ENCODE data around the gene ERBB2.
"Not testable (repeated sequence)": the region's sequence is repeated elsewhere in the genome, so short reads cannot be mapped to it uniquely, and the experiment has no call there.

The ERBB2 gene

DNA sequence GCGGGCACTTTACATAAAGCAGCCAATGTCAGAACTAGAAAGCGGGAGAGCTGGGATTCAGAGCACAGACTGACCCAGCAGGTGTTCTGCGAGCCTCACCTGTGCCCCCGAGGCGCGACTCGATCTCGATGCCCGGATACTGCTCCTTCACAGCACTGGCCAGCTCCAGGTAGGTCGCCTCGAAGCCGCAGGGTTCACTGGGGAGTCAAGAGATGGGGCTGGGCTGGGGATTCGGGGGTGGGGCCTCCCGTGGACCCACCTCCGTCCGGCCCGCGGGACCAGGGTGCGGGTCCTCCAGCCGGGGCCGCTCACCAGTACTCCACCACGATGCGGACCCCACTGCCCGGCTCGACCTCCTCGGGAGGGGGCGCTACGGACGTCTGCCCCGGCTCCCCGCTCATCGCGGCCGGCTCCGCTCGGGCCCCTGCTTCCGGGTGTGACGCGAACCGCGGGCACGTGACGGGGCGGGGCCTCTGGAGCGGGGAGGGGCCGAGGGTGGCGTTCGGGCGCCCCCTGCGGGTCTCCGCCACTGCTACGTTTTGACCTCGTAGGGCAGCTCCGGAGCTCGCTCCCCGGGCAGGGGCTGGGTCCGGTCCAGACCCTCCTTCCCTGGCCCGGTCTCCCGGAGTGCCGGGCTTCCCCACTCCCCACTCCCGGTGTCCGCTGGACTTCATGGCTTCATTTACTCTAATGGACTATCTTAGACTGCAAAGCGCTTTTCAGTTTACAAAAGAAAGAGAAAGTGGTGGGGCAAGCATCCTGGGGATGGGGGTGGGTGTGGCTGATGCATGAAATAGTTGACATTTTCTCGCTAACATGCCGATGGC is 30.4 kb downstream of the ERBB2 start, which contains the start of gene MIEN1:
Gene MIEN1 (minus strand): TSS at position 438 of the 827 bp plus-strand sequence. CDS start 37 bp downstream, at position 401.
- peak; percentile 57 to 66 for DNase-seq

DNA sequence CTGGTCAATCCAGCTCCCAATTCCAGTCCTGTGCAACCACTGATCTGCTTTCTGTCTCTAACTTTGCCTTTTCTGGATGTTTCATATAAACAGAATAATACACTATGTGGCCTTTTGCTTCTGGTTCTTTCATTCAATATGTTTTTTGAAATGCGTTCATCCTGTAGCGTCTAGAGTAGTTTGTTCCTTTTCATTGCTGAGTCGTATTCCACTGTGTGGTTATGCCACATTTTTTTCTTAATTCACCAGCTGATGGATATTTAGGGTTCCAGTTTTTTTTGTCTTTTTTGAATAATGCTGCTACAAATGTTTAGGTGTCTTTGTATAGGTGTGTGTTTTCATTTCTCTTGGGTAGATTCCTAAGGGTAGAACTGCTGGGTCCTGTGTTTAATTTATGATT is 32.7 kb downstream of the ERBB2 start:
- no peak for DNase-seq

DNA sequence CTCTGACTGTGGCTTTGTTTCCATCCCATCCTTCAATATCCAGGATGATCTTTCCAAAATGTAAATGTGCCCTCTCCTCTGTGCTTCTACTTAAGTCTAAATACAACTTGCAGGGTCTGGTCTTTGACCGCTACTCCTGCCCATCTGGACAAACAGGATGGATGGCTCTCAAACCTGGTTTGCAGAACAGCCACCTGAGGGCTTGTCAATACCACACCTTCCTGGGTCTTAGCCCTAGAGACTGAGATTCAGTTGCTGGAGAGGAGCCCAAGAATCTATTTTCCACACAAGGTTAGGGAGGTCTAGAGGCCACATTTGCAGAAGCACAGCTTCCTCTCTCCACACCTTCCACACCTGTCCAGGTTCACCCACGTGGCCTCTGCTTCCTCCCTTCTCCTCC is 36.0 kb downstream of the ERBB2 start:
- no peak for DNase-seq

DNA sequence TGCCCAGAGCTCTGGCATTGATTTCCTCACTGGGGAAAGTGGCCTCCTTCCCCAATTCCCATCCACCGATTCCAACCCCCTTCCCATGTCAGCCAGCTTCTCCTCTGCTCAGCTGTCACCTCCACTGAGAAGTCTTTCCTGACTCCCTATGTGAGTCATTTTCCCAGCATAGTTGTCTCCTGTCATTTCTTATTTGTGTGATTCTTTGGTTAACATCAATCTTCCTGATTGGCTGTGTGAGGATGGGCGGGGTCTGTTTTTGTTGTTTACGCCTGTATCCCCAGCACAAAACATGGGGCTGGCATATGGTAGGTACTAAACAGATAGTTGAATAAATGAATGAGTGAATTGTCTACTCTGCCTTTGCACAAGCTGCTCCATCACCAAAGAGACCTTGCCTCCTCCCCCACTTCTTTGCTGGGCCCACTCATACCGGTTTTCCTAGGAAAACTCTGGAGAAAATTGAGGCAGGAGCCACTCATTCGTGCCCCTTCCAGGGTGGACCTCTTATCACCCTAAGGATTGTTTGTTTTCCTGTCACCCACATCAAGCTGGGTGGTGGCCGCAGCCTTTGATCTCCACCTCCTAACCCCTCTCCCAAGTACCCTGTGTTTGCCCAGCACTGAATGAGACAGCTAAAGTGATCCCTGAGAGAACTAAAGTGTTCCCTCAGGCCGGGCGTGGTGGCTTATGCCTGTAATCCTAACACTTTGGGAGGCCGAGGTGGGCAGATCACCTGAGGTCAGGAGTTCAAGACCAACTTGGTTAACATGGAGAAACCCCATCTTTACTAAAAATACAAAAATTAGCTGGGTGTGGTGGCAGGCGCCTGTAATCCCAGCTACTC is 36.7 kb downstream of the ERBB2 start:
- DNase-seq = no peak

DNA sequence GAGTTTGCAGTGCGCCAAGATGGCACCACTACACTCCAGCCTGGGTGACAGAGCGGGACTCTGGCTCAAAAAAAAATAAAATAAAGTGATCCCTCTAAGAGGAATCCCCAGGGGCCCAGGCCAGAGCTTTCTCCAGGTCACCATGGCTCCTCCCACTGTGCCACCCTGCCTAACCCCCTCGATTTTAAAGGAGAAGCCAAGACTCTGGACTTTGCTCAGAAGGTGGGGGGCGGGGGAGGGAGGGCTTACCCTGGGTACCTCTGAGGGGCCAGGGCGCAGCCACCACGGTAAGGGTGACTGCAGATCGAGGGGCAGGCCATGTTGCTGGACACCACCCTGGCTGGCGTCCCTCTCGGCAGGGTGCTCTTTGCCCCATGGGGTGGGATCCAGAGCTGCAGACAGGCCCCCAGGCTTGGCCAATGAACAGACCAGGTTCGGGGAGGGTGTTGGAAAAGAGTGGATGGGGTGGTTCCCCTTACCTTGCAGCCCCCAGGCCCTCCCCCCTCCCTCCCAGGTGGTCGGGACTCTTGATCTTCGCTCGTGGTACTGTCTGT is 37.4 kb downstream of the ERBB2 start:
- DNase-seq = no peak

DNA sequence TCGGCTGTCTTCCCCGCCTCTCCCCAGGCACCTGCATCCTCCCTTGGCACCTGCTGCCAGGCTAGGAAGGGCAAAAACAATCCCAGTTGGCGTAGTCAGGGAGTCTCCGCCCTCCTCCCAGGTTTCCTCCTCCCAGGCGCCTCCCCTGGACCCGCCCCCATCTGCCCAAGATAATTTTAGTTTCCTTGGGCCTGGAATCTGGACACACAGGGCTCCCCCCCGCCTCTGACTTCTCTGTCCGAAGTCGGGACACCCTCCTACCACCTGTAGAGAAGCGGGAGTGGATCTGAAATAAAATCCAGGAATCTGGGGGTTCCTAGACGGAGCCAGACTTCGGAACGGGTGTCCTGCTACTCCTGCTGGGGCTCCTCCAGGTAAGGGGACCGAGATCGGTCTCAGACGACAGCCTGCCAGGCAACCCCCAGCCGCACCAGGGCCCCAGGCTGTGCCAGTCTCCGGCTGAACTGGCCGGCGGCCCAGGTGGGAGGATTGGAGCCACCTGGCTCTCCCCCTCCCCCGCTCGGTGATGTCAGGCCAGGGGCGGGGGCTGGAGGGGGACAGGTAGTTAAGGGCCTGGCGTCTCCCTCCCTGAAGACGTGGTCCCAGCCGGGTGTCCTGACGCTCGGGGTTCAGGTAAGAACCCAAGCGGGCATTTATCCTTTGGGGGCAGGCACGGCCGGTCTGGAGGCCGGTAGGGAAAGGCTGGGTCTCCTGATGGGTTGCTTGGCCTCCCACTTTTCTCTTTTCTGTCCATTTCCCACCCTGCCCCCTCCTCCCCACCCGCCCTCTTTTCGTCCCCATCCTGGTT is 38.1 kb downstream of the ERBB2 start, which contains the start of gene GRB7:
Gene GRB7 (plus strand): TSS at position 179 of the 808 bp plus-strand sequence. CDS start 4,364 bp downstream, outside the sequence.
- peak; percentile 53 to 60 for DNase-seq

DNA sequence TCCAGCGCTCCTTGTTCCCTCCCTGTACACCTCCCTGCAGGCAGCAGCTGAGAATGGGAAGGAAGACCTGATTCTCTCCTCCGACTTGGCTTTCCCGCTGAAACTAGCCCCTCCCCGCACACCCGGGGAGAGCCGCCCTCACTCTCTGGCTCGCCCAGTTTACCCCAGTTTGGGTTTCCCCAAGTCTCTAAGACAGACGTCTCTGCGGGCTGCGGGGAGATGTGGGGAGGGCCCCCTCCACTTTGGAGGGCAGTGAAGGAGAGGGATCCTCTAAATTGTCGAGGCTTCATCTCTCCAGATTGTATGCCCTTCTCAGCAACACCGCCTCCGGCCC is 38.7 kb downstream of the ERBB2 start:
- DNase-seq = peak; percentile 17 to 41

DNA sequence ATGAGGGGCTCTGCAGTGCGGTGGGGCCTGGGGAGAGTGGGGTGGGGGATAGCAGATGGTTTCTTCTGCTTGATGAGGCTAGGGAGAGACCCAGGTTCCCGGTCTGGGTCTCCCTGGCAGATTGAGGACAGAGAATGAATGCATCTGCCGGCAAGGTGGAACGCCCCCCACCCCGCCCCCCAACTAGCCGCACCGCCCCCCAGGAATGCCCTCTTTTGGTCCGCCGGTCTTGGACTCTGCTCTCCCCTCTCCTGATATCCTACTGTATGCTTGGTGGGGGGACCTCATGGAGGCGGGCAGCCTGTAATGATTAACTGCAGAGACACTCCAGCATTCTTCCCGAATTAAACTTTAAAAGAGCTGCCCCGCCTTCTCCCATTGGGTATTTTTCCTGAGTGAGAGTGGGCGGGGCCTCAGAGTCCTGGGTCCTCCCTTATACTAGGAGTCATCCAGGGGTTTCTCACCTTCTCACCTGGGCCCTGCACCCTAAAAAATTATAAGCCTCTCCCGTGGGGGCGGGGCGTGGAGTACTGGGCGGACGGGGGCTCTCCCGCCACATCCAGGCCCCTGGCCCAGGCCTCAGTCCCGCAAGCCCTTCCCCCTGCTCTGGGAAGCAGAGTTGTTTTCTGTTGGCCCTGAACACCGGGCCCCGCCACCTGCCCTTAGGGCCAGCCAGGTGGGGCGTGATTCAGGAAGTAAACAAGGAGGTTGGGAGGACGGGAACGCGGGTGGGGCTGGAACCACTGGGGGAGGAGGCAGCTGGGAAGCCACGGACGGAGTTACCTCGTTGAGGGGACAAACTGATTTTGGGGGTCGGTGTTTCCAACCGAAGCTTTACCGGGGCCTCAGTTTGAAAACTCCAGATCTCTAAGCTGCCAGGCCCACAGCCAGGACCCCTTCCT is 39.4 kb downstream of the ERBB2 start:
- DNase-seq = peak; percentile 25 to 51

DNA sequence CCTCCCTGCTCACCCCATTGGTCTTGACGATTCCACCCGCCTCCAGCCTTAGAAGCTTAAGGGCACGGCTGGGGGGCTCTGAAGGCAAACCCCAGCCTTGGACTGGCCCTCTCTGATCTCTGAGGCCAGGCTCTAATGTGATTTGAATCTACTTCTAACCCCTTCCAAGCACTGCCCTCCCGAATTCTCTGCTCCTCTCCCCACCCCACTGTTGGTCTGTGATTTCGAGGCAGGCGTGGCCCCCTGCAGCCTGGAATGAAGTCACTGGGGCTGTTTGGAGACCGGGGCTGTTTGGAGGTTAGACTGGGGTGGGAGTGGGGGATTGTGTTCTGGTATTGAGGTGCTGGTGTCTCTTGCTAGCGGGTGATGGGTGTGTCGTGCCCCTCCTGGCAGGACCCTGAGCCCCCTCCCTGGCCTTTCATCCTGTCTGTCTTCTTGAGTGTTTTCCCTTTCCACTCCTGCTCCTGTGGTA is 40.1 kb downstream of the ERBB2 start:
- no peak for DNase-seq

DNA sequence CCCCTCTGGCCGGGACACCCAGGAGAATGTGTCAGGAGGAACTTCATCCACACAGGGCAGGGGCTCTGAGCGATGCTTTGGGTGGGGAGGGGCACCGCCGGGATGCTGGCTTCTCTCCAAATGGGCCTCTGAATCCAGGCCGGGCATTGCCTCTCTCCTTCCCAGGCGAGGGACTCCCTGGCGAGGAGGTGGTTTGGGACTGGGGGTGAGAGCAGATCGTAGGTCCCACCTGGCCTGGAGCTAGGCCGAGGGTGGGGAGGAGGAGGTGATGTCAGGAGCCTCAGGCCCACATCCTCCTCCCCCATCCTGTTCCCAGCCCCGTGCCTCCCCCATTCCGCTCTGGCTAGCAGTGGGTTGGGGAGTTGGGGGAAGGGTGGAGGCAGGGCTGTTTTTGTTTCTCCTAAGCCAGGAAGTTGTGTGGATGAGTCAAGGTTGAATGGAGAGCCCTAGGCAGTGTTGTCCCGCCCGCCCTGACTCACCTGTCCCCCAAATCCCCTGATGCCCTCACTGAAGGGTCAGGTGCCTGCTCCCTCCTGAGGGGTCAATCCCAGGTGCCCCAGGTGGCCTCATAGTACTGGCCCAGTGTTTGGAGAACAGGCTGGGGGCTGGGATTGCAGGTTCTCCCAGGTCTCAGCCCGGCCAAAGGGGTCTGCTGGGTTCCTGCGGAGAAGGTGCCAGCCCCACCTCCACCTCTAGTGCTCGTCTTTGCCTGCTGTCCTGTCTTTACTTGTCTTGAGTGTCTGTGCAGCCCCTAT is 40.7 kb downstream of the ERBB2 start:
- no peak for DNase-seq

DNA sequence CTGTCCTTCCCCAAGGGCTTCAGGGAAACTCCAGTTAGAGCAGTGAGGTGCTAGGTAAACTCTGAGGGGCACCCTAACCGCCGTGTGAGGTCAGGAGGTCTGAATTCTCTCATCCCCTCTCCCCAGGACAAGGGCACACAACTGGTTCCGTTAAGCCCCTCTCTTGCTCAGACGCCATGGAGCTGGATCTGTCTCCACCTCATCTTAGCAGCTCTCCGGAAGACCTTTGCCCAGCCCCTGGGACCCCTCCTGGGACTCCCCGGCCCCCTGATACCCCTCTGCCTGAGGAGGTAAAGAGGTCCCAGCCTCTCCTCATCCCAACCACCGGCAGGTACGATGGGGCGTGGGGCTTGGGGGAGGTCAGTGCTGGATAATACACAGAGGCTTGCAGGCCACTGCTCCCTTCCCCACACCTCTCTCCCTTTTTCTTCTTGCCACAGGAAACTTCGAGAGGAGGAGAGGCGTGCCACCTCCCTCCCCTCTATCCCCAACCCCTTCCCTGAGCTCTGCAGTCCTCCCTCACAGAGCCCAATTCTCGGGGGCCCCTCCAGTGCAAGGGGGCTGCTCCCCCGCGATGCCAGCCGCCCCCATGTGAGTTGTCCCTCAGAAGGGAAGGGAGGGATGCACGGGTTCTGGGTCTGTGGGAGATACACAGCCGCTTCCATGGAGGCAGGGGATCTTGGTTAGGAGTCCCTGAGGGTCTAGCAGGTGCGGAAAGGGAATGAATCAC is 42.4 kb downstream of the ERBB2 start:
- no peak for DNase-seq

DNA sequence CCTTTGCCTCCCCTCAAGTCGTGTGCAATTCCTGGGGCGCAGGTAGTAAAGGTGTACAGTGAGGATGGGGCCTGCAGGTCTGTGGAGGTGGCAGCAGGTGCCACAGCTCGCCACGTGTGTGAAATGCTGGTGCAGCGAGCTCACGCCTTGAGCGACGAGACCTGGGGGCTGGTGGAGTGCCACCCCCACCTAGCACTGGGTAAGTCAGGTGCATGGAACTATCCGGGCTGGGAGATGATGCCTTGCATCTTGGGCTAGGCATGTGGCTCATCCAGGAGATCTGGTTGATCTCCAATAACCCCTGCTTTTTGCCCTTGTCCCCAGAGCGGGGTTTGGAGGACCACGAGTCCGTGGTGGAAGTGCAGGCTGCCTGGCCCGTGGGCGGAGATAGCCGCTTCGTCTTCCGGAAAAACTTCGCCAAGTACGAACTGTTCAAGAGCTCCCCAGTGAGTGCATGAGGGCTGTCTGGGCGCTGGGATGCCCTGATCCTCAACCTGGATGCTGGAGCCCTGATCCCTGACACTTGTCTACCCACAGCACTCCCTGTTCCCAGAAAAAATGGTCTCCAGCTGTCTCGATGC is 43.1 kb downstream of the ERBB2 start:
- no peak for DNase-seq

DNA sequence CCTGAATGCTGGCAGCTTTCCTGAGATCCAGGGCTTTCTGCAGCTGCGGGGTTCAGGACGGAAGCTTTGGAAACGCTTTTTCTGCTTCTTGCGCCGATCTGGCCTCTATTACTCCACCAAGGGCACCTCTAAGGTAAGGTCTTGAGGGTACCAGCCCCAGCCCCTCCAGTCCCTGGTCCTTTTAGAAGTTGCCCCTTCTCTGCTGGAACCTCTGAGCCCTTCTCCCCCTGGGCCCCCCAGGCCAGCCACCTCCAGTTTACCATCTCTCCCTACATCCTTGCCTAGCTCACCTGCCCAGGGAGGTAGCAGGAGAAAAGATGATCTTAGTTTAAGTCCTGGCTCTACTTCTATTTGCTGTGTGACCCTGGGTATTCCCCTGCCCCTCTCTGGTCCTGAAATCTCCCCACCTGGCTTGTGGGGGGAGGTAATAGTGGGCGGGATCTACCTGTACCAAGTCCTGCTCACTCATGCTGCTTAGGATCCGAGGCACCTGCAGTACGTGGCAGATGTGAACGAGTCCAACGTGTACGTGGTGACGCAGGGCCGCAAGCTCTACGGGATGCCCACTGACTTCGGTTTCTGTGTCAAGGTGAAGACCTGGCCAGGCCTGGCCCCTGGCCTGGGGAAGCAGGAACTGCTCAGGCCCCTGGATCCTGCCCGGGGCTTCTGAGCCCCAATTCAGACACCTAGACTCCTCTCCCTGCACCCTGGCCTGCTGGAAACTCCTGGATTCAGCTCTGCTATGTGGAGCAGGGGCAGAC is 44.4 kb downstream of the ERBB2 start:
- DNase-seq = no peak

DNA sequence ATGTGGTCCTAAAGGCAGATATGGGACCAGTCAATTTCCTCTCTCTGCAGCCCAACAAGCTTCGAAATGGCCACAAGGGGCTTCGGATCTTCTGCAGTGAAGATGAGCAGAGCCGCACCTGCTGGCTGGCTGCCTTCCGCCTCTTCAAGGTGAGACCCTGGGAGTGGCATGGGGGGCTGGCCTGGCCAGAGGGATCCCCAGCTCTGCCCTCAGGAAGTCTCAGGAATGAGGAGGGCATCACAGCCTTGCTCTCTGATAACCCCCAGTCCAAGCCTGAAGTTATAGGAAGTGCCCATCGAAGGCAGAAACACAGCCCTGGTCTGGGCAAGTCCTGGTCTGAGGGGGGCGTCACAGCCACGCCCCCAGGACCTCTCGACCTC is 45.0 kb downstream of the ERBB2 start:
- no peak for DNase-seq

DNA sequence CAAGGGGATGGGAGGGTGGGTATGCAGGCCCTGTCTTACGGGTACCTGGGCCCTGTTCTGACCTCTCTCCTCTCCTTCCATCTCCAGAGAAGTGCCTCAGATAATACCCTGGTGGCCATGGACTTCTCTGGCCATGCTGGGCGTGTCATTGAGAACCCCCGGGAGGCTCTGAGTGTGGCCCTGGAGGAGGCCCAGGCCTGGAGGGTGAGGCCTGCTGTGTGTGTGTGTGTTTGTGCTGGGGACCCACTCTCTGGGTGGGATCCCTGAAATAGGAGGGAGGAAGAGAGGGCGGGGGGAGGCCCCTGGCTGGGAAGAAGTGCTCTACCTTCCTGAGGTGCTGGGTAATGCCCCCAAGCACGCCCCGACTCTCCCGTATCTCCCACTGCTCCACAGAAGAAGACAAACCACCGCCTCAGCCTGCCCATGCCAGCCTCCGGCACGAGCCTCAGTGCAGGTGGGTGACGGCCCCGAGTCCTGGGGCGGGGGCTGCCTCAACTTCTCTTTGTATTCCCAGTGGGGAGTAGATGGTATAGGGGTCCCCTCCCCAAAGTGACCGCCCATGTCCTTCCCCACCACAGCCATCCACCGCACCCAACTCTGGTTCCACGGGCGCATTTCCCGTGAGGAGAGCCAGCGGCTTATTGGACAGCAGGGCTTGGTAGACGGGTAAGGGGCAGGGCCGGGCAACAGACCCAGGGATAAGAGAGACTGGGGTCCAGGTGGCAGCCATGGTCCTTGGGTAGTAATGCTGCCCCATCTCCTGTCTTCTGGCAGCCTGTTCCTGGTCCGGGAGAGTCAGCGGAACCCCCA is 45.7 kb downstream of the ERBB2 start:
- DNase-seq = no peak

DNA sequence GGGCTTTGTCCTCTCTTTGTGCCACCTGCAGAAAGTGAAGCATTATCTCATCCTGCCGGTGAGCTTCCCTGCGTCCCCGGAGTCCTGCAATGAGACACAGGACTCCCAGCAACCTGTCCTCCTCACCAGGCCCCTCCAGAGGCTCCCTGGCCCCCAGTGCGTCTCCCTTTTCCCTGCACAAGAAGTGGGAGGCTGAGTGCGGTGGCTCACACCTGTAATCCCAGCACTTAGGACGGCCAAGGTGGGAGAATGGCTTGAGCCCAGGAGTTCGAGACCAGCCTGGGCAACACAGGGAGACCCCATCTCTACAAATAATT is 46.2 kb downstream of the ERBB2 start:
- DNase-seq = no peak

DNA sequence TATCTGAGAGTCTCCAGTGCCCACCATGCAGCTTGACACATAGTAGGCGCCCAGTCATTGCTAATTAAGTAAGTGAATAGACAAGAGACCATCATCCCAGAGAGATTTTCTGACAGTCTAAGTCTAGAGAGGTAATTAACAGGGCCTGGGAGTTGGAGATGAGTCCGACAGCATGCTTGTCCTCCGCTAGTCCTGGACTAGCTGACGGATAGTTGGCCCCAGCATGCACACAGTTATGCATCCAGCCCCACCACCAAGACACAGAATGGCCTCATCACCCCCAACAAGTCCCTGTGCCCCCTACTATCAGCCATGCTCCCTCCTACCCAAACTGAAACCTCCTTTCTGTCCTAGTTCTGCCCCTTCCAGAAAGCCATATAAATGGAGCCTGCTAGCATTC is 47.9 kb downstream of the ERBB2 start:
- no peak for DNase-seq

DNA sequence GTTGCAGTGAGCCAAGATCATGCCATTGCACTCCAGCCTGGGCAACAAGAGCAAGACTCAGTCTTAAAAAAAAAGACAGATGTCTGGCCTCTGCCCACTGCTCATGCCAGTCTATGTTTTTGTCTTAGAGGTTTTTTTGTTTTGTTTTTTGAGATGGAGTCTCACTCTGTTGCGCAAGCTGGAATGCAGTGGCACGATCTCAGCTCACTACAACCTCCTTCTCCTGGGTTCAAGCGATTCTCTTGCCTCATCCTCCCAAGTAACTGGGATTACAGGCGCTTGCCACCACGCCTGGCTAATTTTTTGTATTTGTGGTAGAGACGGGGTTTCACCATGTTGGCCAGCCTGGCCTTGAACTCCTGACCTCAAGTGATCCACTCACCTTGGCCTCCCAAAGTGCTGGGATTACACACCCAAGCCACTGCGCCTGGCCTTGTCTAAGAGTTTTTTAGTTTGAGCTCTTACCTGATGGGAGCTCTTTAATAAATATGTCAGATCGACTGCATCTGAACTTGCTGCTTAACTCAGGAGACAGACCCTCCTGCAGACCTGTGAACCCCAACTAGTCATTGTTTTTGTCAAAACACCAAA is 48.7 kb downstream of the ERBB2 start:
- DNase-seq = not testable (repeated sequence)

All from NCI-H187 (cell line).